GF-D8 (cell line): ENCODE data around the gene HAUS3.
"Not testable (repeated sequence)": the region's sequence is repeated elsewhere in the genome, so short reads cannot be mapped to it uniquely, and the experiment has no call there.

Source experiments
- DNase-seq: peaks from one replicate; lab custom pipeline; 2025; lab: John Stamatoyannopoulos, UW

HAUS3 gene

DNA sequence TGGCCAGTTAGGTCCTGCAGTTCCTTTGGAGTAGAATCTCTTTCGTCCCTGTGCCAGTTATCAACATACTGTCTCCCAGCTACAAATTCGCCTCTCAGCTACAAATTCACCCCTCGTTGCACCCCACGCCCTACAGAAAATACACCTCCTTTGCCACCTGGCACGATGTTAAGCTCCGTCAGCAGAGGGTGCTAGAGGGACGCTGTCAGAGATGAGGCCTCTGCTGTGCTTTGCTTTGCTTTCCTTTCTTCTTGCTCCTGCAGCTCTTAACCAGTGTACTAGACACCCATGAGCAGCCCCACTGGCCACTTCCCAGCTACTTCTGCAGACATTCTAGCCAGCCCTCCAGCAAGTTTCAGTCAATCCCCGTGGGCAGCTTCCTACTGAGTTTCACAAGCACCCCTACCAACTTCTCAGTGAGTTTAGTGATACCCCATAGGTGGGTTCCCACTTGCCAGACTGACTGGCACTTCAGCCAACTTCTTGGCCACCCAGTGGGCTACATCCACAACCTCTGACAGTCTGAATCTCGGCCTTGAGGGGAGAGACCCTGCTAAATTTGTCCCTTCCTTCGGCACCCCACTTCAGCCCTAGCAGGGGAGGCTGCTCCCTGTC is 21.8 kb downstream of the HAUS3 start:
- peak; percentile 15 for DNase-seq

DNA sequence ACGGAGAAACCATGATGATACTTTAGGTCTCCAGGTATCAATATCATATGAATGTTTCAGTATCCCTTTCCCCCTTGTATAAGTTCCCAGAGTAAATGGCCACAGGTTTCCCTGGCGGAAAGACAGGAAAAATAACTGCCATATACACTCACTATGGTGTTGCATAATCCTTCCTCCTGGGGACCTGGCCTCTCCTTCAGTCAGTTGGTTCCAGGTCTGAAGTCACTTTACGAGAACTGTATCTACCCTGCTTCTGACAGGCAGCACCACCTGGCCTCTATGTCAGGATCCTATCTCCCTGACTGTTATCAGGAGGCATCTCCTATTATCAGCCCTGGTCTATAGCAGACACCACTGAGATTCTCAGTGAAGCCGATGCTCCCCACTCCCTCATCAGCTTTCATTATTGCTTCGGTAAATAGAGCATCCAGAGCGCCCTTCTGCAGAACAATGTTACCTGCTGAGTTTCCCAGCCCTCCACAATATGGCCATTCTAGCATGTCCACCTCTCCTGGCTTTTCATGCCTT is 22.6 kb downstream of the HAUS3 start:
- DNase-seq = no peak

DNA sequence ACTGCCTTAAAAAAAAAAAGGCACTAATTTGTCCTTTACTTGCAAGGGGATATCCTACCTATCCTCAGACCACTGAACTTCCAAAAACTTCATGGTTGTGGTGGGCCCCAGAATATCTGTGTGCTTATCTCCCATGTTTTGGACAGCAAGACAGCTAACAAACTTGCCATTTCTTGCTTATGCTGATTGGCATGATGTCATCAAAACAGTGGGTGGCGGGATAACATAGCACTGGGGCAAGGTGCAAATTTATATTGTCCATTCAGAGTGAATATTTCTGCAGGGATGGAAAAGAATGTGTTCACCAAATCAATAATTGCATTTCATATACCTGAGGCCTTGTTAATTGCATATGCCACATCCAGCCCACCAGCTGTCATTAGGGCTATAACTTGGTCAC is 23.5 kb downstream of the HAUS3 start:
- no peak for DNase-seq

DNA sequence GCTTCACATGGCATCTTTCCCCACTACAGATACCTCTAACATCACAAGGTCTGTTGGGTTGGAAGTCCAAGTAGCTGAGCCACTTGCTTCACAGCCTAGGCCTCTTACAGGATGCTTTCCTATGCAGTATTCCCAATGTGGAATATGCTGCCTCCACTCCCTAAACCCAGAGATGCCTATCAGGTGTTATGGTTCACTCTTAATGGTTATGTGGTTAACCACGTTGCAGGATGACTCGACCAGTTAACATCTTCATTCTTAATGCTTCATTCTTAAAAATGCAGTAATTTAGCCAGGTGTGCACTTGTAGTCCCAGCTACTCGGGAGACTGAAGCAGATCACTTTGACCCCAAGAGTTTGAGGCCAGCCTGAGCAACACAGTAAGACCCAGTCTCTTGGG is 24.2 kb downstream of the HAUS3 start:
- no peak for DNase-seq

DNA sequence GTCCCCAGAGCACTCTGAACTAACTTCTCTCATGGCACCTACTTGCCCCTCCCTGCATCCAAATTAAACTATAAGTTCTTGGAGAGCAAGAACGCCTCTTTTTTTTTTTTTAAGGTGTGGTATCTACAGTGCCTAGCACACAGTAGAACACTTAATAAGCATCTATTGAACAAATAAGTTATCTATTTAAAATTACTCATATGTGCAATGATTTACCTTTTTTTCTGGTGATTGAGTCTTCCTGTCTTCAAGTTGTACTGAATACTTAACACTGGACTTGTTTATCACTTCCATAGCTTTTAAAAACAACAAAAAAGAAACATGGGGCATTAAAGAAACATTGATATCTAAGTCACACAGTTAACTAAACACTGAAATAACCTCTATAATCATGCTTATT is 29.1 kb downstream of the HAUS3 start:
- no peak for DNase-seq

DNA sequence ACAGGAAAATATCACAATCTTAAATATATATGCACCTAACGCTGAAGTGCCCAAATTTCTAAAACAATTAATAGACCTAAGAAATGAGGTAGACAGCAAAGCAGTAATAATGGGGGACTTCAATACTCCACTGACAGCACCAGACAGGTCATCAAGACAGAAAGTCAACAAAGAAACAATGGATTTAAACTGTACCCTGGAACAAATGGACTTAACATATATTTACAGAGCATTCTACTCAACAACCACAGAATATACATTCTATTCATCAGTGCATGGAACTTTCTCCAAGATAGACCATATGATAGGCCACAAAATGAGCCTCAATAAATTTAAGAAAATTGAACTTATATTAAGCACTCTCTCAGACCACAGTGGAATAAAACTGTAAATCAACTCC is 39.1 kb downstream of the HAUS3 start:
- DNase-seq = not testable (repeated sequence)

DNA sequence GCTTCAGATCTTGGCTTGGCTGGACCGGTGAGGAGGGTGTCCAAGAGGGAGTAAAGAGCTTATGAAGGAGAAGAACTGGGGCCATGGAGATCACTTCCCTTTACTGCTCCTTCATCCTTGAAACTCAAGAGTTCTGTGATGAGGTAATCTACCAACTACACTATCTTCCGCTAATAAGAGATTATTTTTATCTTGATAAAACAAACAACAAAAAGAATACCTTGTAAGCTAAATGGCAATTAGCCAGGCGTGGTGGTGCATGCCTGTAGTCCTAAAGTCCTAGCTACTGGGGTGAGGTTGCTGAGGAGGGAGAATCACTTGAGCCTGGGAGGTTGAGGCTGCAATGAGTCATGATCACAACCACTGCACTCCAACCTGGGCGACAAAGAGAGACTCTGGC is 47.4 kb downstream of the HAUS3 start:
- DNase-seq = no peak

DNA sequence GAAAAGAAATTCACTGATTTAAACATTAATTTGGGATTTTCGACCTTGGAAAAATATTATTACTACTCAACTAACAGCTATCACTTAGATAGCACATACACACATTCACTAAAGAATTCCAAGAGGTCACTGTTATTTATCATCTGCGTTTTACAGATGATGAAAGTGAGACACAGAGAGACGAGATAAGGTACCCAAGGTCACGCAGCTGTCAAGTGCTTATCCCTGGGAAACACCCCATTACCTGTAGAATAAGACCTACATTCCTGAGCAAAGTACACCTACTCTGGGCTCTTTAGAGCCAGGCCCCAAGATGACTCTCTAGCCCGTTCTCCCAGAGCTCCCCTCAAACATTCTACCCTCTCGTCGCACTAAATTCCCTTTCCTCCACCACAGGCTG is 48.6 kb downstream of the HAUS3 start:
- DNase-seq = no peak

DNA sequence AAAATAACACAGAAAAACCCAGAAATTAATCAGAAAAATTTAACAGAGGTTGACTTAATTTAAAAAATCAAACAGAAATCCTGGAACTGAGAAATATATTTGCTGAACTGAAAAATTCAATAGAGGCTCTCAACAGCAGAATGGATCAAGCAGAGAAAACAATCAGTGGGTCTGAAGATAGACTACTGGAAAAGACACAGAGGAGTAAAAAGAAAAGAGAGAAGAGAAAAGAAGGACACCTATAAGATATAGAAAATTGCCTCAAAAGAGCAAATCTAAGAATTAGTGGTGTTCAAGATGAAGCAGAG is 55.1 kb downstream of the HAUS3 start:
- DNase-seq = no peak

DNA sequence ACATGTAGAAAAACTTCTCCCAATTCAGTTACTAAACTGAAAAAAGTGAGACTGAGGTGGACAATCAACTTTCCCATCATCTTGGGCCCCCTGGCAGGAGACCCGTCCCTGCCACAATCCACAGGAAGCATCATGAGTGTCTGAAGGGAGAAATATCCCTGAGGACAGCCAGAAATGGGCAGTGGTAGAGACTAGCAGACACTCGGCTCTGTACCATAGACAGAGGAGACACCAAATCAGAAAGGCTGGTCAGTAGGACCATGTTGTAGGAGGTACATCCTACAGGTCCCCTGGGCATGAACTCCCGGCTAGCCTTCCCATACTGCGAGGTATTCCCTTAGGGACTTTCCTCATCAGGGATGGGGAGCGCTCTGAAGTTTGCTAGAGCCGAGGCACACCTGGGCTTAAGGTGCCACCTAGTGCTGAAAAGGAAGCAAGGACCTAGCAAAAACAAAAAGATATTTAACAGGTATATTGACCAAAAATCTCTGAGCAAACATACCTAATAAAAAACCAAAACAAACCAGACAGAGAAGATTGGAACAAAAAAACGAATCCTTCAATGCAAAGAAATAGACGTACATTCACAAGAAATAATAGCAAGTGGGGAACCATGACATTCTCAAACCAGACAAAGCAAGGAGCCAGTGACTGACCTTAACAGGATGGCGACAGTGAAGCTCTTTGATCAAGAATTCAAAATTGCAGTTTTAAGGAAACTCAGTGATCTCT is 55.6 kb downstream of the HAUS3 start:
- no peak for DNase-seq

DNA sequence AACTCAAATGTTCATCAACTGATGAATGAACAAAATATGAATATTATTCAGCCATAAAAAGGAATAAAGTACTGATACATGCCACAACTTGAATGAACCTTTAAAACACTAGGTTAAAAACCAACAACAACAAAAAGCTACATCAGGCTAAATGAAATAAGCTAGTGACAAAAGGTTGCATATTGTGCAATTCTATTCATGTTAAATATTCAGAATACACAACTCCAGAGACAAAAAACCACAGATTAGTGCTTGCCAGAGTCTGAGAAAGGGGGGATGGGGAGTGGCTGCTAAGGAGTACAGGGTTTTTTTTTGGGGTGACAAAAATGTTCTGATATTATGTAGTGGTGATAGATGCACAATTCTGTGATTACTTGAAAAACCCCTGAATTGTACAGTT is 58.5 kb downstream of the HAUS3 start:
- DNase-seq = no peak

DNA sequence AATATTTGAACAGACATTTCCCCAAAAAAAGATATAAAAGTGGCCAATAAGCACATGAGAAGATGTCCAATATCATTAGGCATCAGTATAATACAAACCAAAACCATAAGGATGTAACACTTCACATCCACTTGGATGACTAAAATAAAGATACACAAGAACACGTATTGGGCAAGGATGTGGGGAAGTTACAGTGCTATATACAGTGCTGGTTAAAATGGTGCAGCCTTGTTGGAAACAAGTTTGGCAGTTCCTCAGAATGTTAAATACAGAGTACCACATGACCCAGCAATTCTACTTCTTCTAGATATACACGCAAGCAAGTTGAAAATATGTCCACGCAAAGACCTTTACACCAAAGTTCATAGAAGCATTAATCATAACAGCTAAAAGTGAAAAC is 58.9 kb downstream of the HAUS3 start:
- no peak for DNase-seq

DNA sequence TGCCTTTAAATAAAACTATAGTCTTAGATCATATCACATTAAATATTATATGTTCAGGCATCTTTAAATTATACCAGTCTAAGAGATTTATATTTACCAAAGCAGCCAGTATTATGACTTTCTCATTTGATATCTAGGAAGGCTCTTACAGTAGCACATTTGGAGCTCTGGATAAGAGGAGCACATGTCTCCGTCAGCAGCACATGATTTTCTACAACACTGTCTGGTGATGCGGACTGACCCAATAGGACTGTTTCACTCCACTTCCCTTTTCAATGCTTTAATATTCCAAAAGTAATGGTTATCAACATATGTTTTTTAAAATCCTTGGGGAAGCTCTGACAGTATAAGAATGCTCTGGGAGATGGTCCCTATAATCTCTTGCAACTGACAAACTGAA is 61.5 kb downstream of the HAUS3 start:
- no peak for DNase-seq

DNA sequence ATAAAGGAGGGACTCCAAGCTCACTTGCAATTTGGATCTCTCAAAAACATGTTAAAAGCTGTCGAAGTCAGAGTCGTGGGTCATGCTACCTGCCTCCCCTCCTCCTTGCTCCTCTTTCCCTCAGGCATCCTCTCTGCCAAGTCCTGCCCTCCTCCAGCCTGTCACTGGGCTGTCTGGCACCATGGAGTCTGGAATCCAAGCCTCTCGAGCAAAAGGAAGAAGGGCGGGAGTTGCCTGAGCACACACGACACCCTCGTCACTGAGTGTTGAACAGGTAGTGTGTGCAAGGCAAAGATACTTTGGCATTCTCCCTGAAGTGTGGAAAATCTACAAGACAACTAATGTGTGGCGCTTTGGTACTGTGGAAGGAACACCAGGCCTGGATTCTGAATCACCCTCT is 62.2 kb downstream of the HAUS3 start:
- no peak for DNase-seq

DNA sequence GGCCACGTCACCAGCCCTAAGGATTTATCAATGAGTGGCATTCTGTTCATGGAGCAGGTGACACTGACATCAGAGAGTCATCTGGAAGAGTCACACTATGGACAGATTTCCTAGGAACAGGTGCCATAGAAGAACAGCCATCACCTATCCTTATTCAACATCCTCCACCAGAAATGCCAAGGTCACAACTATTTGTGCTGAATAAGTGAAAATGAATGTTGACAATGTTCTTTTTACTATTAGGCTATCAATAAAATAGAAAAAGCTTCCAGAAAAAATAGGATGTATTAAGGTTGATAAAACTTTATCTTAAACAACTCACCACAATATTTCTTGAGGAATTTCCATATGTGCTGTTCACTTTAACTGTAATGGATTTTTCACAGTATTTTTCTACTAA is 62.9 kb downstream of the HAUS3 start:
- DNase-seq = no peak
